ENCODE measurements around the gene CLEC3B.

The CLEC3B gene

GRCh38 chr3:45003406-45003805 is 22.7 kb upstream of the CLEC3B start:
- DNase-seq (ENCODE audit: low spot score) = no peak

- no peak for DNase-seq (ENCODE audit: low spot score)
Measured at GRCh38 chr3:45003859-45004258, 22.2 kb upstream of the CLEC3B start.

- no peak for DNase-seq (ENCODE audit: low spot score)
Measured at GRCh38 chr3:45007091-45007490, 19.0 kb upstream of the CLEC3B start.

- DNase-seq (ENCODE audit: low spot score) = no peak
Measured at GRCh38 chr3:45008117-45008516, 18.0 kb upstream of the CLEC3B start.

- DNase-seq (ENCODE audit: low spot score) = no peak
Measured at GRCh38 chr3:45009868-45010267, 16.2 kb upstream of the CLEC3B start.

- no peak for DNase-seq (ENCODE audit: low spot score)
Measured at GRCh38 chr3:45010811-45011333, 15.2 kb upstream of the CLEC3B start.

- DNase-seq (ENCODE audit: low spot score) = no peak
Measured at GRCh38 chr3:45011756-45012508, 14.2 kb upstream of the CLEC3B start.

GRCh38 chr3:45012577-45012976 is 13.5 kb upstream of the CLEC3B start:
- no peak for DNase-seq (ENCODE audit: low spot score)

GRCh38 chr3:45016916-45017315 is 9.2 kb upstream of the CLEC3B start:
- no peak for DNase-seq (ENCODE audit: low spot score)

- no peak for DNase-seq (ENCODE audit: low spot score)
Measured at GRCh38 chr3:45017821-45018220, 8.3 kb upstream of the CLEC3B start.

GRCh38 chr3:45020534-45020933 is 5.6 kb upstream of the CLEC3B start:
- no peak for DNase-seq (ENCODE audit: low spot score)

GRCh38 chr3:45021524-45022297 is 4.4 kb upstream of the CLEC3B start:
- no peak for DNase-seq (ENCODE audit: low spot score)

- DNase-seq (ENCODE audit: low spot score) = no peak
Measured at GRCh38 chr3:45023675-45024074, 2.4 kb upstream of the CLEC3B start.

- DNase-seq (ENCODE audit: low spot score) = no peak
Measured at GRCh38 chr3:45024542-45025255, 1.4 kb upstream of the CLEC3B start.

GRCh38 chr3:45026957-45027356 is 854 bp downstream of the CLEC3B start:
- DNase-seq (ENCODE audit: low spot score) = no peak

GRCh38 chr3:45027441-45027840 is 1.3 kb downstream of the CLEC3B start:
- no peak for DNase-seq (ENCODE audit: low spot score)

- DNase-seq (ENCODE audit: low spot score) = no peak
Measured at GRCh38 chr3:45029216-45029615, 3.1 kb downstream of the CLEC3B start.

GRCh38 chr3:45029661-45030060 is 3.6 kb downstream of the CLEC3B start:
- no peak for DNase-seq (ENCODE audit: low spot score)

GRCh38 chr3:45031531-45031930 is 5.4 kb downstream of the CLEC3B start:
- no peak for DNase-seq (ENCODE audit: low spot score)

GRCh38 chr3:45032113-45032512 is 6.0 kb downstream of the CLEC3B start:
- DNase-seq (ENCODE audit: low spot score) = no peak

GRCh38 chr3:45033791-45034190 is 7.7 kb downstream of the CLEC3B start:
- DNase-seq (ENCODE audit: low spot score) = no peak

GRCh38 chr3:45034612-45035252 is 8.6 kb downstream of the CLEC3B start:
- DNase-seq (ENCODE audit: low spot score) = no peak

Data from SK-N-DZ (cell line).